Islet of Langerhans (tissue), 1 donor: ENCODE measurements around the gene MEF2D.

Source experiments
- FAIRE-seq: peaks from one replicate; lab custom pipeline; 2011; peaks lifted over from hg19 to GRCh38; lab: Jason Lieb, UNC

Gene MEF2D

DNA sequence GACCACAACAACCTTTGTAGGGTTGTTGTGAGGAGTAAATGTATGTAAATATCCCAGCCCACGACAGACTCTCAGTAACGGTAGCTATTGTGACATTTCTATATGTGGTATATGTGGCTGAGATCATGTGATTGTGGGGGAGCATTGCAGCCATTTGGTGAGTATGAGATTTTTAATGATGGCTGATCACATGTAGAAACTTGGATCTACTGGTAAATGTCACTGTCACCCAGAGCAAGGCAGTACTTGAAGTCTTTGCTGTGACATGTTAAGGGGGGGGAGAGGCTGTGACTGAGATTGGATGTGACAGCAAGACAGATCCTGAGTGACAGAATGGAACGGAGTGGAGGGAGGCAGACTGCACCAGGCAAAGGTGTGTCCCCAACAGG lies 23.9 kb upstream of the MEF2D start:
- FAIRE-seq = no peak

DNA sequence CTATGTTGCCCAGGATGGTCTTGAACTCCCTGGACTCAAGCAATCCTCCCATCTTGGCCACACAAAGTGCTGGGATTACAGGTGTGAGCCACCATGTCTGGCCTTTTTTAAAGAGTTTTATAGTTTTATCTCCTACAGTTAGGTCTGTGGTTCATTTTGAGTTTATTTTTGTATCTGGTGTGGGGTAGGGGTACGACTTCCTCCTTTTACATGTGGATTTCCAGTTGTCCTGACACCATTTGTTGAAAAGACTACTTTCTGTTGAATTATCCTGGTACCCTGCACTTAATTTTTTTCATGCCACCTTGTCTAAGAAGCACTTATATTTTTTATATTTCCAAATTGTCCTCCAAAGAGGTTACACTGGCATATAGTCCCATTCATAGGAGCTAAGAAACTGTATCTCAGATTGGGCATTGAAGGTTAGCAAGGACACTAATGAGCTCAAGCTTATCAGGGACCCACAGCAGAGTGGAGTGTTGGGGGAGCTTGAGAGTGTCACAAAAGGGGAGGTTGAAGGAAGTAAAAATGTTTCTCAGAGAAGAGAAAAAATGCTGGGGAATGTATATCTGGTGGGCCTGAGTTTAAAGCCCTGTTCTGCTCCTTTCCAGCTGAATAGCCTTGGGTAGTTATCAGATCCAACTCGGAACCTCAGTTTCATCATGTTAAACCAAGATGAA lies 23.4 kb upstream of the MEF2D start:
- no peak for FAIRE-seq

- no peak for FAIRE-seq
These were observed 21.9 kb upstream of the MEF2D start for GRCh38 chr1:156522443-156522970.

- no peak for FAIRE-seq
These were observed 17.2 kb upstream of the MEF2D start for GRCh38 chr1:156517748-156518147.

GRCh38 chr1:156516821-156517220 lies 16.2 kb upstream of the MEF2D start:
- FAIRE-seq = no peak

GRCh38 chr1:156515956-156516355 lies 15.4 kb upstream of the MEF2D start:
- no peak for FAIRE-seq

DNA sequence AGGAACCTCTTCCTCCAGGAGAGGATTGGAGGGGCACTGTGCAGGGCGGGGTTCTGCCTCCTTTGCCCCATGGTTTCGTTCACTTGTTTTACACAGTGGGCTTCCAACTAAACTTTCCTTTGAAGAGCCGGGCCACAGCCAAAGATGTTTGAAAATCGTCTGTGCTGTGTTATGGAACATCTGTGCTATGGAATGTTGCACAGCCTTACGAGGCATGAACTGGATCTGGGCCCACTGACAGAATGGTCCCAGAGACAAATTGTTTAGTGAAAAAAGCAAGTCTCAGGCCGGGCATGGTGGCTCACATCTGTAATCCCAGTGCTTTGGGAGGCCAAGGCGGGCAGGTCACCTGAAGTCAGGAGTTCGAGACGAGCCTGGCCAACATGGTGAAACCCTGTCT lies 12.6 kb upstream of the MEF2D start:
- FAIRE-seq = no peak

DNA sequence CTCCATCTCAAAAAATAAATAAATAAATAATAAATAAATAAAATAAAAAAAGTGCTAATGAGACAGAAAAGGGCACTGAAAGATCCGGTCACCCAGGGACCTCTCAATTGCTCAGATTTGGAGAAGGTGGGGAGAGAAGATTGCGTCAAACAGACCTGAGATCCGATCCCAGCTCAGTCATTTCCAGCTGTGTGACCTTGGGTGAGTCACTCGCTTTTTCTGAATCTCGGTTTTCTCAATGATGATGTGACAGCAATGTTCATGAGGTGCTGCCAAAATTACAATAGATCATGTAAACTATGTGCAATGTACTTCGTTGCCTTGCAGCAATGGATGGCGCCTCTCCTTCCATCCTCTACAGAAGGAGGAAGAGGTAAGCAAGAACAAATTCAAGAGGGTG lies 11.1 kb upstream of the MEF2D start:
- no peak for FAIRE-seq

DNA sequence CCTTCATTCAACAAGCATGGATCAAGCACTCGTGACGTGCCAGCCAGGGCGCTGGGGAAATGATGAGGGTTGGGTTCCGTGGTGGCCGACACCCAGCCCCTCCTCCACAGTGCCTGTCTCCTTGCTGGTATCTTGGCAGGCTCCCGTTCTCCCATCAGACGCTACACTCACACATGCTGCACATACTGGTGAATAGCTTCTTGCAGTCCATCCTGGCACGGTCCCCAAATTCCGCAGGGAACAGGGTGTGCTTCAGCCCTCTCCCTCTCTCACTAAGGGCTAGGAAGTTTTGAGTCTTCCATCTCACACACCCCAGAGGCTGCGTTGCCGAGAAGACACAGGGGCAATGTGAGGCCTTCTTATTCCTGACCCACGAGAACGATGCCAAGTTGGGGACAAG lies 10.1 kb upstream of the MEF2D start:
- no peak for FAIRE-seq

DNA sequence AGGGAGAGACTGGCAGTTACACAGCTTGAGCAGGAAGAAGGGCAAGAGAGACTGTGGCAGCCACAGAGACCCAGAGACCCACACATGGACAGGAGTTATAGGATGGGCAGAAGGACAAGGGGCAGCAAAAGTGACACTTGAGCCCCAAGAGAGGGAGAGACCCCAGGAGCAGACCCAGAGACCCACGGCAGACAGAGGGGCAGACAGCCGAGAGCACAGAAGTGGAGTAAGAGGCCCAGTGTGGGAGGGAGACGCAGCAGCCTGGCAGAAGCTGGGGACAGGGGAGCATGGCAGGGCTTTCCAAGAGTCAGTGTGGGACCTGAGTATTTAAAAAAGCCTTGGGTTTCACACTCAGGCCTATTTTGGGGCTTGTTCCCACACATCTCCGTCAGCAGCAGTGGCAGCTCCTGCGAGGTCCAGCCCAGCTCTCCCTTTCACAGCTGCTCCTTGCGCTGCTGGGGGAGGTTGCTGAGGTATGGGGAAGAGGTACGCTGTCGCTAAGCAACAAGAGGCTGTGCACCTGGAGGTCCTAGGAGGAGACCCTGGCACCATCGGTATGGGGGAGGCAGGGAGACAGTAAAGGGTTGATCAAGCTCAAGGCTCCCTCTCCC lies 9.0 kb upstream of the MEF2D start:
- no peak for FAIRE-seq

DNA sequence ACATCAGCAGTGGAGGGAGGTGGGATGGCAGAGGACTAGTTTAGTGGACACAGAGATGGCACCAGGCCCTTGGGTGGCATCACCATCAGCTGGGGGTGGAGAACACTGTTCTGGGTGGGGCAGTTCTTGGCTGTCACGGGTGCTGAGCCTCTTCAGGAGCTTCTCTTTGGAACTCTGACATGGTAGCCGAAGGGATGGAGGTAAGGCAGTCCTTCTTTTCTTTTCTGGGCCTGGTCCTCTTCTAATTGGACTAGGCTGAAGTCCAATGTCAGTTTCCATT lies 8.3 kb upstream of the MEF2D start:
- FAIRE-seq = no peak

GRCh38 chr1:156508205-156508954 lies 7.8 kb upstream of the MEF2D start:
- no peak for FAIRE-seq

GRCh38 chr1:156506450-156506849 lies 5.9 kb upstream of the MEF2D start:
- FAIRE-seq = no peak

- FAIRE-seq = no peak
These were observed 5.2 kb upstream of the MEF2D start for GRCh38 chr1:156505679-156506298.

DNA sequence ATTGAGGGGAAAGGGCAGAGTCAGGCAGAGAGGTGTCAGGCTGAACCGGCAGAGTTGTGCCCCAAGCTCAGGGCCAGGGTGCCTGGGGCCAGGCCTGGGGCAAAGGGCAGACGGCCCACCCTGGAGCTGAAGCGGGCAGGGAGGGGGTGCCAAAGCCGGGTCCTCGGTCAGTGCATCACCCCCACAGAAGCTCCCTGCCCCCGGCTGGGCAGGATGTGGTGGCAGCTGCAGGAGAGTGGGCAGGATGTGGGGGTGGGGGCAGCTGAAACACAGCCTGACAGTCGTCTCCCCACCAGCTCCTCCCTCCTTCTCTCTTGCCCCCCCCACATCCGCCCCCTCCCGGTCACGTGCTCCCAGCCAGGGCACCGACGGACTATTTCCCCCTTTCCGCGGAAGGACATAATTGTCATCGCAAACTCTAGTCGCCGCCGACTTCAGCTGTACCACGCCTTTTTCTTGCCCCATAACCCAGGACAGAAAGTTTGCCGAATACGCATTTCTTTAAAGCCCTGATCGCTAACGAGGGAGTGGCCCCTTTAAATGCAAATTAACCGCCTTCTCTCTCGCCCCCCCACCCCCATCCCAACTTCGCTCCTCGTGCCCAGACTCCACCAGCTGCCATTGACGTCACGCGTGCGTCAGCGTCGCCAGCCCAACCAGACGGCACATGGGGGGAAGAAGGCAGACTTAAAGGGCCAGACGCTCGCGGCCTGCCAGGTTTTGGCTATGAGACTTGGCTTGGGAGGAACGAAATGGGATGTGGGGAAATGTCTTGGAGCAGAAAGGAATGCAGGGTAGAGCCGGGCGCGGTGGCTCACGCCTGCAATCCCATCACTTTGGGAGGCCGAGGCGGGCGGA lies 4.5 kb upstream of the MEF2D start:
- FAIRE-seq = no peak

DNA sequence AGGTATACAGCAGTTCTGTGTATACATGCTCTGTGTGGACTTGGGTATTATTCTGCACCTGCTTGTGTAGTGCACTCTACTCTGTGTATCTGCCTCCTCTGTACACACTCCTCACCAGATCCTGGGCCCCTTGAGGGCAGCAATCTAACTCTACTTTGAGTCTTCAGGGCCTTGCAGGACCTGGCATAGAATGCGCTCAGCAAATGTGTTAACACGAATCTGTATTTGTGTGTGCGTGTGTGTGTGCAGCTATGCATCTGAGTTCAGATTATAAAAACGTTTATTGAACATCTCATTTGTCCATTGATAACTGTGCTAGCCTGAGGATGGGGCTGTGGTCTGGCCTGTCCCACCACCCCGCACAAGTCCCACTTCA lies 3.9 kb upstream of the MEF2D start:
- no peak for FAIRE-seq

DNA sequence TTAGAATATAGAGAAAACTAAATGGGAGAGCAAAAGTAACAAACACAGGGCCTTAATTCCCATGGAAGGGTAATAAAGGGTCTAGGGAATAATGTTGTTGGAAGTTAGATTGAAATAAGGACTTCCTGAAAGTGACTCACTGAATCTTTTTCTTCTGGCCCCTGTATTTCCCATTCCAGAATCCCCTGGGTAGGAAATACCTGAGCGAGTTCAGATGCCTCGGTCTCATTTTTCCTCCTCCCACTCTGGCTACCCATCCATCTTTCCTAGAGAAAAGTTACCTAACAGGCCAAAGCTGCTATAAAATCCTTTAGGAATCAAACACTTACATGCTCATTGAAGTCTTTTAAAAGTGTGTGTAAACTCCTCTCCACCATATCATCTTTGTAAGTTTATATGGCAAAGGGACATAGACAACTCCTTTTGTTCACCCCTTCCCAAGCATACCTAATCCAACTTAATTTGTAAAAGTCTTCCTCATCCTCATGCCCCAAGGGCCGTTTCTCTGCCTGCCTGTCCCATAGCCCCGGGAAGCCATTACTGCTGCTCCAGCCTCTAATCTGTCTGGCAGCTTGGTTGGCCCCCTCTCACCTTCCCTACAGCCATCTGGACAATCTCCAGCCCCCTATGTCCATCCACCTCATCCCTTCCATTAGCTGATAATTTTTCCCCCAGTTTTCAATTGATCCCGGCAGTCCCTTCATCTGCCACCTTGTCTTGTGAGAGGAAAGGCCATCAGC lies 3.3 kb upstream of the MEF2D start:
- FAIRE-seq = no peak

DNA sequence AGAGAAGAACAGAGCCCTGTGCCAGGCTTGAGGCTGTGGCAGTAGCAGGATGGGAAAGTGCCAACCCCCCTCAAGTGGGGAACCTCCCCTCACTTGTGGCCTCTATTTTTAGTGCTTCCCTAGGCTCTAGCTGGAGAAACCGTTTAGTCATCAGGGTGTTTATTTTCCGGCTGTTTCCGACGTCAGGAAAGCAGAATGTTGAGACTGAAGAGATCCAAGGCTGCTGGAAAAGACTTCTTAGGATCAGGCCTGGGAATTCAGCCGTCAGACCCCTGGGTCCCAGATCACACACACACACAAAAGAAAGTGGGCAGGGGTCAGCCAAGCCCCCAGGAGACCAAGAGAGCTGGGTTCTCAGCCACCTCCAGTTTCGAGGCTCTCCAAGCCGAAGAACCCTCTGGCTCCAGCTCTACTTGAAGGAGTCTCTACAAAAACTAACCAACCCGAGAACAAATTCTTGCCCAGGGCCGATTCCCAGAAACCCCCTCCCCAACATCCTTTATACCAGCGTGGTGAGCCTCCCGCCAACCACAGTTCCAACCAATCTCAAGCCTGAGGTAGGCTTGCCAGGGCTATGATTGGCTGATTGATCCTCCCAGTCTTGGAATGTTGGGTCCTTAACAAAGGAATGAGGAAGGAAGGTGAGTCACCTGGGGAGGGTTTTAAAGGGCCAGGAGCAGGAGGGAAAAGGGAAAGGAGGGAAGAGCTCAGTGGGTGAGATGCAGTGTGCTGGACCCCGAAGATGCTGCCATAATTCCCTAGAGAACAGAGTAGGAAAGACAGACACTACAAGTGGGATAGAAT lies 2.5 kb upstream of the MEF2D start:
- no peak for FAIRE-seq

DNA sequence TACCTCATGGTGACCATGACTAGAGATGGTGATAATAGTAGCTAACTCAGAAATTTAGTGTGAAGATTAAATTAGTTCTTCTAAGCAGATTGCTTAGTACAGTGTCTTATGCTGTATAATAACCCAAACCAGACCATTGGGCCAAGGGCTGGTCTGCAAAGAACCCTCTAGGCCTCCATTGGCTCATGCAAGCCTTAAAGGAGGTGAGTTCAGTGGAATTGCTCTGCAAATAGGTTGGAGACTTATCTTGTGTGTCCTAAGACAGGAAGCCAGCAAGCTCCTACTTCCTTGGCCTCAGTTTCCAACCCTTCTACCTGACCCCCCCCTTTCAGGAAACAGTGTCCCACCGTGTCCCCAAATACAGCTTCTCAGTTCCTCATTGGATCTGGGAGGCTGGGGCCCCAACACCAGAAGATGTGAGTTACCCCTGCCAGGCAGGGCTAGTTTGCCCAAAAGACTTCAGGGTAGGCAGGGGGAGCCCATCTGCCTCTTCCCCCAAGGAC lies 1.9 kb upstream of the MEF2D start:
- no peak for FAIRE-seq

DNA sequence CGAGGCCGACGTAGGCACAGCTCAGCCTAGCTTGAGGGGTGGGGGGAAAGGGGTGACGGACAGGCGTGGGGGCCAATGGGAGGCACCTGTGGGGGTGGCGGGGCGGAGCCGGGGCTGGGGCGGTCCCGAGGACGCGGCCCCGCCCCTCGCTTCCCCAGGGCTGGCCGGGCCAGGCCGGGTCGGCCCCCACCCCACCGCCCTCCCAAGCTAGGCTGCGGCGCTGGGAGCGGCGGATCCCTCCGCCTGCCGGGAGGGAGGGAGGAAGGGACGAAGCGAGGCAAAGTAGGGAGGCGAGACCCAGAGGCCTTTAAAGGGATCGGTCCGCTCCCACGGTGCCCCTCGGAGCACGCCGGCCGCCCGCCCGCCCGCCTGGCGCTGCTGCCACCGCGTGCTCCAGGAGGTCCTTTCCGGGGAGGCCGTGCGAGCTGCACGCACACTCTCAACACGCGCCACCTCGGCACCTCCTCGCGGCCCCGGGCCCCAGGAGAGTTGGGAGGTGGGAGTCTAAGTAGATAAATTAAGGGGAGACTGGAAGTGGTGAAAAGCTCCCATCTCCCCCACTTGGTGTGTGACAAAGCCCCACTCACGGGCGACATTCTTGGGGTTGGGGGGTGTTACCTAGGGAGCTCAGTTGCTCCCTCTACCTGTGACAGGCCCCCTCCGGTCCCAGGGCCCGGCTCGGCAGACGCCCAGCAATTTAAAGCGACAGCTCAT lies 375 bp upstream of the MEF2D start:
- no peak for FAIRE-seq
